GM19099 (cell line): ENCODE data around the gene FBXO36.

Source experiments
- POLR2A ChIP-seq: IDR thresholded peaks from 3 replicates; pipeline ENCODE4 v1.6.1; 2011; ENCODE audit warnings: low read depth; ENCODE audit not compliant: insufficient read length; ENCODE audit errors: extremely low read depth

FBXO36 gene

DNA sequence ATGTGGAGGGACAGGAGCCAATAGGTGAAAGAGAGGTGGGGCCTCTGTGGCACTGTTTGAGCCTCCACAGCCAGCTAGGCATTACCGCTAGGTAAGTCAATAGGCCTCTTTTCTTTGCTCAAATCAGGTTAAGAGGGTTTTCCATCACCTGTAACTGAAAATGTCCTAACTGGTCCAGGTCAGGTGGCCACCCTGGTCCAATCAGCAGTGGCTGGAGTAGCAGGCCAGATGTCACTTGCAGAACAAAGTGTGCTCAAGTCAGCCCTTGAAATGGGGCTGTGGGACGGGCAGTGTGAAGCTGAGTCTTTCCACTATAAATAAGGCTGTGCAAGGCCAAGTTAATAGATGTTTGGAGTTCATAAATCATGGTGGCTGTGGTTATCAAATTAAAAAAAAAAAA lies 20.9 kb downstream of the FBXO36 start:
- no peak for TF ChIP-seq POLR2A

DNA sequence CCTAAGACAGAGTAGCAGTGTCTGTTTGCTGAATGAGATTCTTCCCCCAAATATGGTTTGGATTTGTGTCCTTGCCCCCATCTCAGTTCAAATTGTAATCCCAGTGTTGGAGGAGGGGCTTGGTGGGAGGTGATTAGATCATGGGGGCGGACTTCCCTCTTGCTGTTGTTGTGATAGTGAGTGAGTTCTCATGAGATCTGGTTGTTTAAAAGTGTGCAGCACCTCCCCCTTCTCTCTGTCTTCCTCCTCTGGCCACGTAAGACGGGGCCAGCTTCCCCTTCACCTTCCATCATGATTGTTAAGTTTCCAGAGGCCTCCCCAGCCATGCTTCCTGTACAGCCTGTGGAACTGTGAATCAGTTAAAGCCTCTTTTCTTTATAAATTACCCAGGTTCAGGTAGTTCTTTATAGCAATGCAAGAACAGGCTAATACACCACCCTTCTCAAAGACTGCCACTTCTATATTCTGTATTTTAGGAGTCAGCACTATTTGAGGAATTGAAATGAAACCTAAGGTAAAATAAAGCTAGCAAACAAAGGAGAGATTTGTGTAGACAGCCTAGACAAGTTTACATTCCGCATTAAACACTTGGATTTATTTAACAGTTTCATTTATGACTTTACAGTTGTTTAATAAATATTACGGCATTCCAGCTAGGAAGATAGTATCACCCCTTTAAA lies 21.6 kb downstream of the FBXO36 start:
- no peak for TF ChIP-seq POLR2A

- no peak for TF ChIP-seq POLR2A
These were observed 23.7 kb downstream of the FBXO36 start for GRCh38 chr2:229945975-229946374.

DNA sequence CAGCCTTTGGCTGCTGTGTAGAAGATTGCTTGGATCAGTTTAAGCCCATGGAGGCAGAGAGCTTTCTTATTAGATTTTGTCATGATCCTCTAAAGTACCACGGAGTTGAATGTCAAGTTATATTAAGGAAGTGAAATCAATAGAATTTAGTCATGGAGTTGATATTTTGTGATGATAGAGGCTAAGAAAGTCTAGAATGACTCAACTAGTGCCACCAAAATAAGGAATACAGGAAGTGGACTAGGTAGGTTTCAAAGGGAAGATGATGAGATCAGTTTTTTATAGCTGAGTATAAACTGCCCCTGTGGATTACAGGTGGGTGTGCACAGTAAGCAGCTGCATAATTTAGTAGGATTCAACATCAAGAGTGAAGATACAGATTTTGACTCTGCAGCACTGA lies 25.2 kb downstream of the FBXO36 start:
- TF ChIP-seq POLR2A, result no peak

GRCh38 chr2:229952256-229952835 lies 30.0 kb downstream of the FBXO36 start:
- TF ChIP-seq POLR2A, result no peak

- no peak for TF ChIP-seq POLR2A
These were observed 33.4 kb downstream of the FBXO36 start for GRCh38 chr2:229955663-229956062.

- no peak for TF ChIP-seq POLR2A
These were observed 34.2 kb downstream of the FBXO36 start for GRCh38 chr2:229956491-229956890.

DNA sequence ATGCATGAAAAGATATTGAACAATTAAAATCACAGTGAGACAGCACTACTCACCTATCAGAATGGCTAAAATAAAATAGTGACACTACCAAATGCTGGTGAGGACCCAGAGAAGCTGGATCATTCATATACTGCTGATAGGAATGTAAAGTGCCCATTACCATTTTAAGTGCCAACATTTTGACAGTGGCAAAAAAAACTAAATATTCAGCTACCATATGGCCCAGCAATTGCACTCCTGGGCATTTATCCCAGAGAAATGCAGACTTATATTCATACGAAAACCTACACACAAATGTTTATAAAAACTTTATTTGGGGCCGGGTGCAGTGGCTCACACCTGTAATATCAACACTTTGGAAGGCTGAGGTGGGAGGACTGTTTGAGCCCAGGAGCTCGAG lies 47.6 kb downstream of the FBXO36 start:
- TF ChIP-seq POLR2A, result no peak

- no peak for TF ChIP-seq POLR2A
These were observed 48.1 kb downstream of the FBXO36 start for GRCh38 chr2:229970406-229970805.

GRCh38 chr2:229971298-229971790 lies 49.0 kb downstream of the FBXO36 start:
- no peak for TF ChIP-seq POLR2A

DNA sequence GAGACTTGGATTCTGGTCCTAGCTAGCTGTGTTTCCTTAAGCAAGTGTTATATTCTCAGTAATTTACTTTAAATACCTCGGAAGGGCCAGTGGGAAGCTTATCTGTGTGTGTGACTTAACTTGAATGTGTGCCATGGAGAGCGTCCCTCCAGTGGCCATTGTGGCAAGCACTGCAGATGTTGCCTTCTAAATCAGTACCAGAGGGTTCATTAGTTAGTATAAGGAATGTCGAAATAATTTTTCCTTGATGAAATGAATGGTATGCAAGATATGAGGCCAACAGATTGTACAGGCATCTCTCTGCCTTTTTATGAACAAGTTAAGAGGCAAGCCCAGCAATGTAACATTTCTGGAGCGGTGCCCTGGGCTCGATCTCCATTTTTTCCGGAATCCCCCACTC lies 52.0 kb downstream of the FBXO36 start:
- no peak for TF ChIP-seq POLR2A

DNA sequence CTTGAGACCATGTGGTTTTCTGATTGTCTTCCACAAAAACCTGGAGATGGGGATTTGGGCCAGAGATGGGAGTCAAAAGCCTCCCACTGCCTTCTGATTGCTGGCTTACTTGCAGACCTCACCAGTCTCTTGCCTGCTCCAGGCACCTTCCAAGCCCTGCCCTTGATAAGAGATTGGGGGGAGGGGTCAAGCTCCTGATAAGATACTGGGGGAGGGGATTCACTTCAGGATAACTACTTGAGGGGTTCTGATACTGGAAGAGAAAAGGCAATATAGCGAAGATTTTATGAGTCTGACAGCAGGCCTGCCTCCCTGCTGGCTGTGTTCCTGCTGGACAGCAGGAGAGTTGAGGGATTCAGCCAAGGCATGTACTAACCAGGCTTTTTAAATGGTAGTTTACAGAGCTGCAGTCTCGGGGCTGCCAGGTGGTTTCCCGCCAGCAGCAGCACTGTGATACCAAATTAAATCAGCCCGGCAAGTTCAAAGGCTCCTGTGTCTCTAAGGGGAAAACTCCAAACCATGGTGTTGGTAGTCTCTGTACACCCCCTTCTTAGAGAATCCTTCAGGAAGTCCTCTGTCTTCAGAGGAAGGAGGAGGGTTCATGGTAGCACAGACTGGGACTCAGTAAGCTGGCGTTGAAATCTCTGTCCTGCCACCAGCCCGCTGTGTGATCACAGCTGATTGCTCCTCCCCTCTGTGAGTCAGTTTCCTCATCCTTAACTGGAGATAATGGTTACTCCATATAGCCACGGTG lies 58.3 kb downstream of the FBXO36 start:
- no peak for TF ChIP-seq POLR2A

DNA sequence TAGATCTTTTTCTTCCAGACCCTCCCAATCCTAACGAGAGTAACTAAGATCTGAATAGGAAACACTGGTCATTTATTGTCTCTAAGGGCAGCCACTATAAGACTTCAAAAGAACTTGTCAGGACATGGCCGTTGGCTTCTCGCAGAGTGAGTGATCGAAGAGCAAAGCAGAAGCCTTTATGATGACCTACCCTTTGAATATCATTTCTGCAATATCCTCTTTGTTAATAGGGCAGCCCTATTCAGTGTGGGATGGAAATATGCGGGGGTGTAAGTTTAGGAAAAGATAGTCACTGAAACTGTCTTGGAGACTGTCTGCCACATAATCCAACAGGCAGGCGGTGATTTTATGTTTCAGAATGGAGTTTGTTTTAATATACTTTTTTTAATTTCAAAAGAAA lies 70.9 kb downstream of the FBXO36 start:
- no peak for TF ChIP-seq POLR2A

DNA sequence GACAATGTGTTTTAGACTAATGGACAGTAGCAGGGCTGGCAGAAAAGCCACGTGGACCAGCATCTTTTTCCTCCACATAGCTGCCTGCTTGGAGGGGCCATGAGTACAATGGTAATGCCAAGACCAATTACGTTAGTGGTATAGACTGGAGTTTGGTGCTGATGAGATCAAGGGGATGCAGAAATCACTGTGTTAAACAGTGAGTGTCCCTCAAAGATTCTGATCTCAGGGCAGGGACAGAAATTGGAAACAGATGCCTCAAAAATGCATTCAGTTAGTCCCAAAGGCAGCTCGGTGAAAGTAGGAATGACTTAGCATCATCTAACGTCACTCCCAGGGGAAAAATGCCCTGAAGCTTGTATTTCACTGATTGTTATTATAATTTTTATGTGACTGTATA lies 74.0 kb downstream of the FBXO36 start:
- TF ChIP-seq POLR2A, result no peak

GRCh38 chr2:229997565-229997964 lies 75.3 kb downstream of the FBXO36 start:
- TF ChIP-seq POLR2A, result no peak
